ENCODE results near the gene PRKG1.

Gene PRKG1

DNA sequence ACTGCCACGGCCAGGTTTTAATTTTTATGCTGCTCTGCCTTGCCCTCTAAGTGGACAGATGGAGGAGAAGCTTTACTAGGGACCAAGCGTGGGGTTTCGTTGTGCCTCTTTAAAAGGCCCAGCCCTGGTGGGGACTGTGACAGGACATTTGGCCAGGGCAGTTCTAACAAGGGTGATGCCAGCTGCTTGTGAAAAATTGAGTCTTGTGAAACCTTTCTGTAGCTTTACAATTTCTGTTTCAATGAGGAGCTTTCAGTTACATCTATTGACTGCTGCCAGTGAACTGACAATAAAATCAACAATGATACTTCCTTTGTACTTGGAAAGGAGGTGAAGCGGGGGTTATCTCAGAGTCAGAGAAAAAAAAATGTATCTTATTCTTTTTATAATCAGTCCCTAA, 858.2 kb downstream of the PRKG1 start:
- DNase-seq (ENCODE audit: low read depth in 2 of 2), result no peak

DNA sequence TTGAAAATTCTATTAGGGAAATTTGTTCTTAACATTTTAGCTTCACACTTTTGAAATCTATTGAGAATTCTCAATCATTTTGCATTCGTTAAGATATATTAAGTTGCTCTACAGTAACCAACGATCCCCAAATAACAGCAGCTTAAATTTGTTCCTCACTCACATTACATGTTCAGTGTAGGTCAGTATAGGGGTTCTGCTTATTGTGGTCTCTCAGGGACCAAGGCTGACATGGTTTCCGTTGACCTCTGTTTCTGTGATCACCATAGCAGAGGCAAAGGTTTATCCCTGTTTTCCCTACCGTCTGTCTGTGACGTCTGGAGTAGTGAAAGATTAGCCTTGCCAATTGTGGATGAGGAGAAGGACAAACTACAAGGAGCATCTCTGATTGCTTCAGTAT, 860.1 kb downstream of the PRKG1 start:
- no peak for DNase-seq (ENCODE audit: low read depth in 2 of 2)

DNA sequence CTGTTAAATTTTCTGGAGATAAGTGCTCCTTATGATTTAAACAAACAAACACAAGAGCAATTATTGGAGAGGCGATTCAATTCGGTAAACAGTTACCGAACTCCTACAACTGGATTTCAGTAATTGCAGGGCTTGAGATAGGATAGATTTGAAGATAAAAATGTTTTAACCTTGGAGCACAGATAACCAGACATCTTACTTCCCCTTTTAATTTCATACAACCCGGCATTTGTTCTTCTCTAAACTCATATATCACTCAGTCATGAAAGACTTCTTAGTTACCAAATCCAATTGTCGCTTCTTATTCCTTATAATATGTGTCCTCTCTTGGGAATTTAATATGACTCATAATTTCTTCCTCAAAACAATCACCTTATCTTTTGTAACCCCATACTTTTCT, 861.1 kb downstream of the PRKG1 start:
- no peak for DNase-seq (ENCODE audit: low read depth in 2 of 2)

DNA sequence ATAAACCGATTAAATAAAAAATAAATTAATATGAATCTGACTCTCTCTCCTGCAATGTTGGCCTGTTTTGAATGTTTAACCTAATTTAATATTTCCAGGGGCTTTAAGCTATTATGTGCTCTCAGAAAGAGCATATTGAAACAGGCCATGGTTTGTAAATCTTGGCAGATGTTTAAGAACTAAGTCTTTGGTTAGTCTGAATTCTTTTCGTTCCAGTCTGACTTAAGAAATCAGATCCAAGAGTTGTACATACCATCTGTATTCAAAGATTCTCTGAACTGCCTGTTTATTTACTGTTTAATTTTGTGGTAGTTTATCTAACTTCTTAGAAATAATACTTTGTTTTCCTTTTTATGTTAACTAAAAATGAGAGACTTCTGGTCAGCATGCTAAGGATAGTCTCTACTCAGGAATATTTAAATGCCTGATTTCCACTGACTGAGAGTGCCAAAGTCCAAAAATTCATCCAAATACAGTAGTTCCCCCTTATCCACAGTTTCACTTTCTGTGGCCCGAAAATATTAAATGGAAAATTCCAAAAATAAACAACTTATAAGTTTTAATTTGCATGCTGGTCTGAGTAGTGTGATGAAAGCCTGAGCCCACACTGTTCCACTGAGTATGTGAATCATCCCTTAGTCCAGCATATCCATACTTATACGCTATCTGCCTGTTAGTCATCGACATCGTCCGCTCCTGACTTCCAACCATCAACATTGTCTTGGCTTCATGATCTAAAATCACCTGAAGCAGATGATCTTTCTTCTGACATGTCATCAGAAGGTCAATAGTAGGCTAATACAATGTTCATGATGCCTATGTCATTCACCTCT, 863.2 kb downstream of the PRKG1 start:
- DNase-seq (ENCODE audit: low read depth in 2 of 2), result no peak

DNA sequence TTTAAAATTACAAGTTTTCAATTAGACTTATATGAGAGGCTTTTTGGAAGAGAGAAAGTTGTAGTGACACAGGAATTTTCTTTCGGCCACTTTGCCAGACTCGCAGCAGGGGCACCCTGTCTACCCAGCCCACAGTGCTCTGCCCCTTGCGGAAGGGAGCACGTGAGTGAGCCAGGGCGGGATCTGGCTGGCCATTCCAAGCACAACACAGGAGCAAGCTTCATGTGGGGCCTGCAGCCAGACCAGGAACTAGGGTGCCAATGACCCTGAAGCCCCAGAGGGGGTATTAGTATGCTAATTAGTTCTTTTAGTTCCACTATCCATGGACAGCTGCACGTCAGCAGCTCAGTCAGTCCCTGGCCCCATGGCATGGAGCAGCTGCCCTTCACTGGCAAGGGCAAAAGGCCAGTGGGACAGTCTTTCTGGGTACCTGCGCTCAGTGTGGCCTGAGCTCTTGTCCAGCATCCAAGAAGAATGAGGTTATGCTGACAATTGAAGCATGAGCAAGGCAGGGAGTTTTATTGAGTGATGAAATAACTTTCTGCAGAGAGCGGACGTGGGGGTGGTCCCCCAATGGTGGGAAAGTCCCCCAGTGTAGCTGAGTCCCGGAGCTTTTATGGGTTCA, 876.2 kb downstream of the PRKG1 start:
- DNase-seq (ENCODE audit: low read depth in 2 of 2), result no peak

- DNase-seq (ENCODE audit: low read depth in 2 of 2), result no peak
These were observed 876.8 kb downstream of the PRKG1 start for GRCh38 chr10:51950996-51951555.

DNA sequence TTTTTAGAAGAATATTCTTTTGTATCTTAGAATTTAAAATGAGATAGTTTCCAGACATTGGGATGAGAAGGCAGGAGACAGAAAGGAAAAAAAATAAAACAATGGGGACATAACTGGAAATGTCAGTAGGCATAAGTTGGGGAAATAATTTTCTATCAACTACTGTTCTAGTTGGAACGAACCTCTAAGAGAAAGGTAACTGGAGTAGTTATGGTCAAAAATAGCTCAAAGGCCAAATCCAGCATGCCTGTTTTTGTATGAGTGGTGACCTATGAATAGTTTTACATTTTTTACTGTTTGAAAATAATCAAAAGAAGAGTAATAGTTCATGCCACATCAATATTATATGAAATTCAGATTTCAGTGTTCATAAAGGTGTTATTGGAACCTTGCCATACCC, 877.3 kb downstream of the PRKG1 start:
- no peak for DNase-seq (ENCODE audit: low read depth in 2 of 2)

DNA sequence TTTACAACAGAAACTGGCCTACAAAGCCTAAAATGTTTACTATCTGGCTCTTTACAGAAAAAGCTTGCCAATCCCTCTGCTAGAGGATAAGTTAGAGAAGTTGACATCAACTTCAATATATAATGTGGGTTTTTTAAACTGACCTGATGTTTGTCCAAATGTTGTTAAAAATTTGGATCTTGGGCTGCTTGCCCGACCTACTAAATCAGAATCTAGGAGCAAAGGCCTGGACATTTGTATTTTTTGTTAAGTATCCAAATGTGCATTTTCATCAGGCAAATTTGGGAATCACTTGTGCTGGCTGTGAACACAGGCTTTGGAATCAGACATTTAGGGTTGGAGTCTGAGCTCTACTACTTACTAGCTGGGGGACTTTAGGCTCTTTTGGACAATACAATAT, 877.8 kb downstream of the PRKG1 start:
- DNase-seq (ENCODE audit: low read depth in 2 of 2), result no peak

DNA sequence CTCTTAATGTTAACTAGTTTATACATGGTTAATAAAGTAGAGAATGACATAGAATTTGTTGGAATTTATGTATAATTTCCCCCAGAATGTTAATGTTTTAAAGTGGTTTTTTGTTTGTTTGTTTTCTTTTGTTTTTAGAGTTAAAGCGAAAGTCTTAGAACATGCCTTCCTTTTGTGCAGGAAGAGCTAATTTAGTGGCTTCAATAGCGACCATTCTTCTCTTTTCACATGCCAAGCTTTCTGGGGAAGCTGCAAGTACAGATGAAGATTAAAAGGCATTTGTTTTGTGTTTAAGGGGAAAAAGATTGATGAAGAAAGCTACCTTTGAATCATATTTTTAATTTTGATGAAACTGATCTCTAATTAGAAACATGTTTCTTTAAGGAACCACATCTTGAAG, 881.4 kb downstream of the PRKG1 start:
- no peak for DNase-seq (ENCODE audit: low read depth in 2 of 2)

- no peak for DNase-seq (ENCODE audit: low read depth in 2 of 2)
These were observed 882.5 kb downstream of the PRKG1 start for GRCh38 chr10:51956822-51957221.

- no peak for DNase-seq (ENCODE audit: low read depth in 2 of 2)
These were observed 886.2 kb downstream of the PRKG1 start for GRCh38 chr10:51960494-51960895.

- no peak for DNase-seq (ENCODE audit: low read depth in 2 of 2)
These were observed 887.1 kb downstream of the PRKG1 start for GRCh38 chr10:51961401-51961800.

DNA sequence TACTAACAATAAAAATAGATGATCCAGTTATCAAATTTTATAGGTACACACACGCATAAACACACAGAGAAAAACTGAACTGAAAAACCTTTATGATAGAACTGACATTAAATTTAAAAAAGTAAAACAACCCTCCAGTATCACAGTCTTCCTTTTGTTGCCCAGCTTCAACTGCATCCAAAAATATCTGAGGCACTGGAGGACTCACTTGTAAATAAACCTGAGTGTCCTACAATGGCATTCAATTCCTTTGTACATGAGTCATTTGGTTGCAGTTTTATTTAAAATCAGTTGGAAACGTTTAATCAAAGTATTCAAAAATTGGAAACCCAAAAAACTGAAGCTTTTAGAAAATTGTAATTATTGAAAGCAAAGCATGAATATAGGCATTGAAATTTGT, 890.3 kb downstream of the PRKG1 start:
- DNase-seq (ENCODE audit: low read depth in 2 of 2), result no peak

GRCh38 chr10:51965451-51965850, 891.2 kb downstream of the PRKG1 start:
- no peak for DNase-seq (ENCODE audit: low read depth in 2 of 2)

DNA sequence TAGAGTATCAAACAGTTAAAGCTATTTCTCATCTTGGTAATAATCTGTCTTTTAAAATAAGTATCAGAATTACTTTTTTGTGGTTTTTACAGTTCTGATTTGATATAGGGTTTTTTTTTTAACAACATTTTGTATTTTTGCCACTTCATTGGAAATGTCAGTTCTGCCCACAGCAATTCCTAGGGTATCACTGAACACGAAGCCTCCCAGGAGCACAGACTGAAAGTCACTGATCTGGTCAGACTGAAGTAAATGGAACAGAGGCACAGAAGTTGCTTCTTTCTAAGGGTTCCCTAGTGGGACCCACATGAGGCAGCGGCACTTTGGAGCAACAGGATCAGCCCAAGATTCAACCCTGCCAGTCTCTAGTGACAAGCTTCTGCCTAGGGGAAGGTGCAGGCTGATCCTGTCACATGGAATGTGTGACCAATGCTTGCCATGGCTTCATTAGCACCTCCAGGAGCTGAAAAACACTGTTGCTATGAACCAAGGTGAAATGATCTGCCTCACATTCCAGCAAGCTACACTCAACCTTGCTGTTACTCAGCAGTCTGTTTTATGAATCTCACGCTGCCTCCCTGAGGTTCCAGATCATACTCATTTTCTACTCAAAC, 898.6 kb downstream of the PRKG1 start:
- DNase-seq (ENCODE audit: low read depth in 2 of 2), result no peak

GRCh38 chr10:51980752-51981151, 906.5 kb downstream of the PRKG1 start:
- DNase-seq (ENCODE audit: low read depth in 2 of 2), result no peak

GRCh38 chr10:51981731-51982130, 907.4 kb downstream of the PRKG1 start:
- DNase-seq (ENCODE audit: low read depth in 2 of 2), result no peak

DNA sequence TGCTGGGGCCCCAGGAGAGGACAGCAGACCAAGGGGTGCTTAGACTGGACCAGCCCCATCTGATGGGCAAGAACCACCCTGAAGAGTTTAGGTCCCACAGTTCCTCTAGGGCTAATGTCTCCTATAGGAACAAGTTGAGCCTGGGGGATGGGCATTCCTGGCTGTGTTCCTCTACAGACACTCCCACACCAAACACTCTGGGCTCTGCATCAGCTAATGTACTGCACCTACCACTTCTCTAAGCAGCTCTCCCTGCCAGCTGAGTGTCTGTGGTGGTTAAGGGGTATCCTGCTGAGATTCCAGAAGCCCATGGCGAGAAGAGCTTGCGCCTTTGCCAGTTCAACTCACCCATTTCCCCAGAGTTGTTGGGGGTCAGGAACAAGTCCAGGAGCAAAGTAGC, 909.2 kb downstream of the PRKG1 start:
- no peak for DNase-seq (ENCODE audit: low read depth in 2 of 2)

GRCh38 chr10:51985336-51985735, 911.0 kb downstream of the PRKG1 start:
- DNase-seq (ENCODE audit: low read depth in 2 of 2), result no peak

DNA sequence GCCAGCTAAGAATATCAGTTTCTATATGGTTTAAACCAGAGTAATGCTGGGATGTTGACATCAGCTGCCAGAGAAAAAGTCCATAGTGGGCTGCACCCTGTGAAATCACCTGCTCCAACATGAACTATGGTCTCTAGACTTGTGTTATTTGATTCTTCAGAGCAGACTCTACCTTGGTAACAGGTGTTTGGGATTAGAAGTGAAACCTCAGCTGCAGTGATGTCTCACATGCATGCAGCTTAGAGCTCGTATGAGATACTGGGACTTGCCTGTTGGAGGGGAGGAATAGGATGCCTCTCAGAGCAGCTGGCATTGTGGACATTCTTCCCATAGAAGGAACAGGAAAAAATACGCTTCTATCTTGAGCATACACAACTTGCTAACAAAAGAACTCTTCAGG, 912.2 kb downstream of the PRKG1 start:
- no peak for DNase-seq (ENCODE audit: low read depth in 2 of 2)

DNA sequence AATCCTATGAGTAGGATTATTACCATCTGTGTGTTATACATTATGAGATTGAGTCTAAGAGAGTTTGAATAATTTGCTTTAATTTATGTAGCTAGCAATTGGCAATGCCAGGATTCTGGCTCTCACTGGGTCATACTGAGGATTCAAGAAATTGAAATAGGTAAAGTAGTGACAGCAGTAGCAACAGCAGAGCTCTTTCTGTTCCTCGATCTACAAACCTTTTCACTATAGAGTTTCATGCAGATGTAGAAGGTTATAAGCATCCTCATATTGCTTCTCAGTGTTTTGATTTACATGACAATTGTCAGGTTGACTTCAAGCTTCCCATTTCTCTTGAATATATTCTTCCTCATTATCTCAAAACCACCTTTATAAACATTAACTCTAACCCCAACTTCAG, 919.2 kb downstream of the PRKG1 start:
- no peak for DNase-seq (ENCODE audit: low read depth in 2 of 2)

DNA sequence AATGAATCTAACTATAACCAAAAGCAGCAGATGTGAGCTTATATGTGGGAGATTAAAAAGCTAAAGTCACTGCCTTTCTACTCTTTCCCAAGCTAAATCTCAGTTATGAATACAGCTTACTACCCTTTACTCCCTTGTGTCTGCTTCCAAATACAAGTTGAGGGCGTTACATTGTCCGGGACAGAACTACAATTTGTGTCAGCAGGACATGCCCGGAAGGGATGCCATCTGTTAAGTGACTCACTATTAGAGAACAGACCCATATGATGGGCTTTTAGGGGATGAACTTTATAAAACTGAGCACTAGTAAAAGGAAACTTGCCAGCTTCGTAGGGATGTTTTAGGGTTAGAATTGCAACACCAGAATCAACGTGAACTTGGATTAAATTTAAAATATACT, 924.8 kb downstream of the PRKG1 start:
- no peak for DNase-seq (ENCODE audit: low read depth in 2 of 2)

All from stimulated activated CD4-positive, alpha-beta T cell treated with anti-CD3 and anti-CD28 coated beads, Interleukin-15, amount 100 ng/mL, for 48 hours (primary cell).